ENCODE data around the gene PAQR3.

The PAQR3 gene, protein sequence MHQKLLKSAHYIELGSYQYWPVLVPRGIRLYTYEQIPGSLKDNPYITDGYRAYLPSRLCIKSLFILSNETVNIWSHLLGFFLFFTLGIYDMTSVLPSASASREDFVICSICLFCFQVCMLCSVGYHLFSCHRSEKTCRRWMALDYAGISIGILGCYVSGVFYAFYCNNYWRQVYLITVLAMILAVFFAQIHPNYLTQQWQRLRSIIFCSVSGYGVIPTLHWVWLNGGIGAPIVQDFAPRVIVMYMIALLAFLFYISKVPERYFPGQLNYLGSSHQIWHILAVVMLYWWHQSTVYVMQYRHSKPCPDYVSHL

DNA sequence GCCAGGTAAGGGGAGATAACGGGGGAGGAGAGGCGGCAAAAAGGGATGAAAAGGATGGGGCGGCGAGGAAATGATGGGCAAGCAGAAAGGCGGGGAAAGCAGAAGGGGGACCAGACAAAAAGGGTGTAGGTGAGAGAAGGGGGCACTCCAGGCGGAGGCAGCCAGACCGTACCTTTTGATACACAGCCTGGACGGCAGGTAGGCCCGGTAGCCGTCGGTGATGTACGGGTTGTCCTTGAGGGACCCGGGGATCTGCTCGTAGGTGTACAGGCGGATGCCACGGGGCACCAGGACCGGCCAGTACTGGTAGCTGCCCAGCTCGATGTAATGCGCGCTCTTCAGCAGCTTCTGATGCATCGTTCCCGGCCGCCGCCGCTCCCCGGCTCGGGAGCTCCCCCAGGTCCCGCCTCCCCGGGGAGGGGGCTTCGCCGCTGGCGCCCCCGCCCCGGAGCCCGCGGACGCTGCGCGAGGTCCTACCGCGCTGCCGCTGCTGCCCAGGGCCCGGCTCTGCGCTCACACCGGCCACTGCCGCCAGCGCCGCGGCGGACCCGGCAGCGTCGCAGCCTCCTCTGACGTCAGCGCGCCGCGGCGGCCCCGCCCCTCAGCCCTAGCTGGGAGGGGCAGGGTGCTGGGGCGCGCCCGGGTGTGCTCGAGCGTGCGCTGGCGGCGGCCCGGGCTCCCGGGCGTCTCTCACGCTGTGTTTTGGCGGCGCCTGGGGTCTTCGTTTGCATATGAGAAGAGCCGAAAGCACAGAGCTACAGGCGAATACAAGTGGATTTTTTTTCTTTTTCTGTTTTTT lies at the start of gene PAQR3:
Gene PAQR3 (minus strand): TSS at position 571 of the 799 bp plus-strand sequence. CDS start 214 bp downstream, at position 357.
- H3K9me3 ChIP-seq (ENCODE audit: low read length): no peaks in the 10 kb centered on the region
- peak within 1 kb of the TSS; percentile 77 for H3K4me3 ChIP-seq (ENCODE audit: low read length)
- peak within 1 kb of the TSS; percentile 64 for H2AFZ ChIP-seq (ENCODE audit: low read depth, low read length)
- no peaks in the 10 kb centered on the region for H3K36me3 ChIP-seq (ENCODE audit: insufficient read depth, low read length)
- H3K27me3 ChIP-seq (ENCODE audit: insufficient read depth, low read length): no peaks in the 10 kb centered on the region
- peaks cover 18% of the 10 kb centered on the region for H3K4me1 ChIP-seq (ENCODE audit: insufficient read depth, low read length)

DNA sequence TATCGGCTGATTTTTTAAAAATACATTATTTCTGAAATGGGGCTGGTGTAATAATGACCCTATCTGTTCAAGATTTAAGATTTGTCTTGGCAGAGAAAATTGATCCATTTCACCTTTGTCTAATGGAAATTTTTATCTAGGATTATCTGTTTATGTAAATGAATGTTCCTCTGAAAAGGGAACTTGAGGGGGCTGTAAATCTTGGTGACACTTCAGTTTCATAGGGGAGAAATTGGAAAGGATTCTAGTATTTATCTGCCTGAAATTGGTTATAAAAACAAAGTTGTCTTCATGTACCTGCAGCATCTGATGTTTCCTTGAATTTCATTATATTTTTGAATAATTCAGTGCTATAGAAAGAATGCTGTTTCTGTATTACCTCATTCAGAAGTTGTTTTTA lies 48.4 kb upstream of the PAQR3 start:
- Histone ChIP-seq H3K36me3 (ENCODE audit: insufficient read depth, low read length) (no peaks in the 10 kb centered on the region), H3K9me3 (ENCODE audit: low read length) (no peaks in the 10 kb centered on the region), H2AFZ (ENCODE audit: low read depth, low read length) (no peak overlapping the region), H3K4me1 (ENCODE audit: insufficient read depth, low read length) (no peaks in the 10 kb centered on the region), H3K4me3 (ENCODE audit: low read length) (no peak overlapping the region), H3K27me3 (ENCODE audit: insufficient read depth, low read length) (no peaks in the 10 kb centered on the region)

DNA sequence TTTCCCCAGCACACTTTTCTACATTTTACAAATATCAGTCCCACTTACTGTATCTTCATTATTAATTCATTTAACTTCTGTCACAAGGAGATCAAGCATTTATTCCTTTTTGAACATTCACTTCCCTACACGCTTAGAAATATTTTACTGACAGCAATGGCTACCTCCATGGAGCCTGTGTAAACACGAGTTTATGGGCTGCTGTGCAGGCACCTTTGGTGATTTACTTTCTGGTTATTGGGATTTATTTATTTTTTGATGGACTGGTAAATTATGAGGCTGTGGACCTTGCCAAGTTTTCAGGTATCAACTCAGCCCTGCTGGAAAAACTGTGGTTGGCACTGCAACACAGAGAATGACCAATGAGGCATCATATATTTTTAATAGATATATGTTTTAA lies 45.4 kb upstream of the PAQR3 start:
- no peak overlapping the region for H3K4me3 ChIP-seq (ENCODE audit: low read length)
- H3K27me3 ChIP-seq (ENCODE audit: insufficient read depth, low read length): no peaks in the 10 kb centered on the region
- H3K4me1 ChIP-seq (ENCODE audit: insufficient read depth, low read length): no peaks in the 10 kb centered on the region
- no peaks in the 10 kb centered on the region for H3K9me3 ChIP-seq (ENCODE audit: low read length)
- no peaks in the 10 kb centered on the region for H3K36me3 ChIP-seq (ENCODE audit: insufficient read depth, low read length)
- no peak overlapping the region for H2AFZ ChIP-seq (ENCODE audit: low read depth, low read length)

DNA sequence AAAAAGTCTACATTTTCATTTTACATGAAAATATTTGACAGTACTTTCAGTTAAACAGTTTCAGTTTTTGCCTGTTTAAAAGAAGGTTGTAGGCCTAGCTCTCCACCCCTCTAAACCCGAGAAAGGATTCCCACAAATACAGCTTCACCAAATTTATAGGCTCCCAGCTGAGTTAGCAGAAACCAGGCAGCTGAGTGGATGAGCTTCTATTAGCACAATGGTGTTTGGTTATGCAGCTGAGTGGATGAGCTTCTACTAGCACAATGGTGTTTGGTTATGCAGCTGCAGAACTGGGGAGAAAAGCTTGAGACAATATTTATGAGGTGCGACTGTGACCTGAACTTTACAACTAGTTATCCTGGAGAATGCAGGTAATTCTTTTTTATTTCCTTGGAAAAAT lies 36.6 kb upstream of the PAQR3 start:
- H2AFZ ChIP-seq (ENCODE audit: low read depth, low read length): no peak overlapping the region

DNA sequence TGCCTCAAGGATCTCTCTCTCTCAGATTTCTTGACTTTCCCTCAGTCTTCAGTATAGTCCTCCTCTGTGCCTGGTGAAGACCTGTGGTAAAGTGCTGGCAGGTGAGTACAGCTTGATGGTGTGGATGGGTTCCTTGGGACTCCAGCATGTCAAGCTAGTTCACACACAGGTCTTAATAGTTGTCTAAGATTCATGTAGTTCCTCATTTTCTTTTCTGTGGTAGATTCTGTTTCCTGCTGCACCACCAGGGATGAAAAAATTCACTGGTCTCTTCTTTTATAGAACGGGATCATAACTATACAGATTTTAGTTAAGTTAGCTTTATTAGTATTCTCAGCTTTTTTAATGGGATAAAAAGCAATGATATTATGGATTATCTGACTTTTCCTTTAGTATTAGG lies 32.5 kb upstream of the PAQR3 start:
- Histone ChIP-seq H2AFZ (ENCODE audit: low read depth, low read length) (no peak overlapping the region), H3K4me1 (ENCODE audit: insufficient read depth, low read length) (no peaks in the 10 kb centered on the region), H3K36me3 (ENCODE audit: insufficient read depth, low read length) (no peaks in the 10 kb centered on the region), H3K9me3 (ENCODE audit: low read length) (no peaks in the 10 kb centered on the region), H3K4me3 (ENCODE audit: low read length) (no peak overlapping the region), H3K27me3 (ENCODE audit: insufficient read depth, low read length) (no peaks in the 10 kb centered on the region)

More for the DNA sequence above, 36.6 kb upstream of the PAQR3 start:
- Histone ChIP-seq H3K27me3 (ENCODE audit: insufficient read depth, low read length) (no peaks in the 10 kb centered on the region), H3K4me1 (ENCODE audit: insufficient read depth, low read length) (no peaks in the 10 kb centered on the region), H3K9me3 (ENCODE audit: low read length) (no peaks in the 10 kb centered on the region), H3K4me3 (ENCODE audit: low read length) (no peak overlapping the region), H3K36me3 (ENCODE audit: insufficient read depth, low read length) (no peaks in the 10 kb centered on the region)

DNA sequence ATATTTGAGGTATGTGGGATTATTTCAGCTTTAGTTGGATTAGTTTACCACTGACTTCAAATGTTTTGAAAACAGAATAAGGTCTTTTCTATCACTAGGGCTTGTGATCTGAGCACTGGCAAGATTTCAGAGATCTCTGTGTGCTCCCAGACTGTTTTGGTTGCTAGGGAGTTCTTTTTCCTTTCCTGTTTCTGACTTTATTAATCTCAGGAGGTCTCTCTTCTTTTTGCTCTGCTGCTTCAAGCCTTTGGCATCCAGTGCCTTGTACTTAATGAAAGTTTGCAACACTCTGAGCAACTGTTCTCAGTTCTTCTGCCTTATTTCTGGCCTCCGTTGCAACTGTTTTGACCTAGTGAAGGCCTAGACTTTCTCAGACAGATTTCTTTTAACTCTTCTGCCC lies 32.1 kb upstream of the PAQR3 start:
- Histone ChIP-seq H3K9me3 (ENCODE audit: low read length) (no peaks in the 10 kb centered on the region), H3K4me1 (ENCODE audit: insufficient read depth, low read length) (no peaks in the 10 kb centered on the region), H2AFZ (ENCODE audit: low read depth, low read length) (no peak overlapping the region), H3K4me3 (ENCODE audit: low read length) (no peak overlapping the region), H3K36me3 (ENCODE audit: insufficient read depth, low read length) (no peaks in the 10 kb centered on the region), H3K27me3 (ENCODE audit: insufficient read depth, low read length) (no peaks in the 10 kb centered on the region)

DNA sequence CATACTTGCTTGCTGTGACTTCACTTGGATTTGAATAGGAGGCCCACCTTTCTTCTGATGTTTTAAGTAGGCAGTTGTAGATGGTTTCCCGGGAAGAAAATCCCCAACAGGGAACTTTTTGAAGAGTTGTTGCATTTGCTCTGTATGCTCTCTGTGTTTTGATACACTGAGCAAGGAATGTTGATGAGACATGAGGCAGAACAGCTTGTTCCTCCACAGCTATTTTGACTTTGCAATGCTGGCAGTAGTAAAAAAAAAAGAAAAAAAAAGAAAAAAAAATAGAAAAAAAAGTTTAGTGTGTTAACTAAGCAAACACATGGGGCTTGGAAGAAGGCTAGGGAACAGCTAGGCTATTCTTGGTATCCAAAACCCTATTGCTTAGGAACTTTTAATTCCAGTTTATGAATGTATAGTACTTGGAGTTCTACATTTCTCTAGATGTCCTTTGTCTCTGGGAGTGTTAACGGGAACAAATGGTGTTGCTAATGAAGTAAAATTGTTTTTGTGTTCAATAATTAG lies 23.4 kb upstream of the PAQR3 start:
- Histone ChIP-seq H3K27me3 (ENCODE audit: insufficient read depth, low read length) (no peaks in the 10 kb centered on the region), H3K4me1 (ENCODE audit: insufficient read depth, low read length) (no peaks in the 10 kb centered on the region), H2AFZ (ENCODE audit: low read depth, low read length) (no peak overlapping the region), H3K4me3 (ENCODE audit: low read length) (no peak overlapping the region), H3K9me3 (ENCODE audit: low read length) (no peaks in the 10 kb centered on the region), H3K36me3 (ENCODE audit: insufficient read depth, low read length) (no peaks in the 10 kb centered on the region)

DNA sequence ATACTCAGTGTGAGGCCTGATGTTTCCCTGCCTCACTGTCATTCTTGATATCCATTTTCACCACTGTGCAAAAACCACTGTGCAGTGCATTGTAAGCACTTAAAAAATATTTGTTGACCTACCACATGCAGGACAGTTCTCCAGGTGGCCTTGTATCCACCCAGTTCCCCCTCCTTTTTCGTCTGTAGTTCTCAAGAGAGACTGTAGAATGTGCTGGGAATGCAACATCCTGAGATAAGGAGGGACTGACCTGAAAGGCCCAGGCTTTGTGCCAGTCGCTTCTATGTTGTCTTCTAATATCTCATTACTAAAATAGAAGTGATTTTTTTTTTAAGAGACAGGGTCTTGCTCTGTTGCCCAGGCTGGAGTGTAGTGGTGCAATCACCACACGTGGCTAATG lies 21.7 kb upstream of the PAQR3 start:
- Histone ChIP-seq H3K4me3 (ENCODE audit: low read length) (no peak overlapping the region), H3K27me3 (ENCODE audit: insufficient read depth, low read length) (no peaks in the 10 kb centered on the region), H3K9me3 (ENCODE audit: low read length) (no peaks in the 10 kb centered on the region), H3K36me3 (ENCODE audit: insufficient read depth, low read length) (no peaks in the 10 kb centered on the region), H3K4me1 (ENCODE audit: insufficient read depth, low read length) (no peaks in the 10 kb centered on the region), H2AFZ (ENCODE audit: low read depth, low read length) (no peak overlapping the region)

DNA sequence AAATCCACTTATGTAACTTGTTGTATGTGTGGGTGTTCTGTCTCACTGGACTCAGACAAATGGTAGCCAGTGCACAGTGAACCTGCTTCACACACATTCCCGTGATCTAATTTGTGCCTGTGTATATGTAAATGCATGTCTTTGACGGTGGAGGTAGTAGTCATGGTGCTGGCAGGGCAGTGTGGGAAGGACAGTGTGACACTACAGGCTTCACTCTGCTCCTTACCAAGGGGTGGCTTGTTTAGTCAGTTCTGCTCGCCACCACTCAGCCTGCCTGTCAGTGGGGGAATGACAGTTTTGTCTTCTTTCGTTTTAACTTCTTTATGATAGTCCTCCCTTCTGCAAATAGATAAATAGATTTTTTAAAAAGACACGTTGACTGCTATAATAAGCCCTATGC lies 17.7 kb upstream of the PAQR3 start:
- no peak overlapping the region for H2AFZ ChIP-seq (ENCODE audit: low read depth, low read length)
- no peaks in the 10 kb centered on the region for H3K9me3 ChIP-seq (ENCODE audit: low read length)

DNA sequence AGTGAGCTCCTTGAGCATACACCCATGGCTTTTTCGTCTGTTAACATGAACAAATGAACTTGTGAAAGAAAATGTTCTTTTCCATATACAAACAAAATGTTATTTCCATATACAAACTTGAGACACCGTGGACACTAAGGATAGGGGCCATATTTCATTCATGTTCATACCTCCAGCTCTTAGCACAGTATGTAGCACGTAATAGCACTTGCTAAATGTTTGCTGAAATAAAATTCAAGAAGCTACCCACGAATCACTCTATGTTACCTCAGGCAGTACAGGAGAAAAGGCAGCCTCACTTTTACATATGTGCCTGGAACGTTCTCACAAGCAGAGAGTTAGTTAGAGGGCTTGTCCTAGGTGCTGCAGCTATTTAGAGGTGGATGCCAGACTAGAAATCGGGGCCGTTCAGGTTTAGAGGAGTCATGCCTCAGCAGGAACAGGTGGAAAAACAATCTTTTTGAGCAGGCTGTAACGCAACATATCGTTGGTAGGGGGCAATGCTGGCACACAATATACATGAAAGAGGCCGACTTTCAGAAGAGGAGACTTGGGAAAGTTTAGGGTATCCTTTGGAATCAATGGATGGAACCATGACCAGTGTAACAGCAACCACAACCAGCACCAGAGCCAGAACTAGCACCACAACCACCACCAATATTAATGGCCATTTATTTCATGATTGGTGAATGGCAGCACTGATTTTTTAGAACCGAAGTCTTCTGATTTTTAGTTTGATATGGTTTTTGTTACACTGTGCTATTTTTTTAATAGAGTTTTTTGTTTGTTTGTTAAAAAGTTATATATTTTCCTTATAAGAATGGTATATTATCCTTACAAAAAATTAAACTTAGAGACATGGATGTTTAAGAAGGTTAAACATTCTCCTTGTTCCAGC lies 14.8 kb upstream of the PAQR3 start:
- no peaks in the 10 kb centered on the region for H3K4me1 ChIP-seq (ENCODE audit: insufficient read depth, low read length)
- H3K36me3 ChIP-seq (ENCODE audit: insufficient read depth, low read length): no peaks in the 10 kb centered on the region
- H3K27me3 ChIP-seq (ENCODE audit: insufficient read depth, low read length): no peaks in the 10 kb centered on the region
- no peaks in the 10 kb centered on the region for H3K9me3 ChIP-seq (ENCODE audit: low read length)
- H2AFZ ChIP-seq (ENCODE audit: low read depth, low read length): no peak overlapping the region
- no peak overlapping the region for H3K4me3 ChIP-seq (ENCODE audit: low read length)

More for the DNA sequence above, 17.7 kb upstream of the PAQR3 start:
- Histone ChIP-seq H3K4me1 (ENCODE audit: insufficient read depth, low read length) (no peaks in the 10 kb centered on the region), H3K27me3 (ENCODE audit: insufficient read depth, low read length) (no peaks in the 10 kb centered on the region), H3K36me3 (ENCODE audit: insufficient read depth, low read length) (no peaks in the 10 kb centered on the region), H3K4me3 (ENCODE audit: low read length) (no peak overlapping the region)

DNA sequence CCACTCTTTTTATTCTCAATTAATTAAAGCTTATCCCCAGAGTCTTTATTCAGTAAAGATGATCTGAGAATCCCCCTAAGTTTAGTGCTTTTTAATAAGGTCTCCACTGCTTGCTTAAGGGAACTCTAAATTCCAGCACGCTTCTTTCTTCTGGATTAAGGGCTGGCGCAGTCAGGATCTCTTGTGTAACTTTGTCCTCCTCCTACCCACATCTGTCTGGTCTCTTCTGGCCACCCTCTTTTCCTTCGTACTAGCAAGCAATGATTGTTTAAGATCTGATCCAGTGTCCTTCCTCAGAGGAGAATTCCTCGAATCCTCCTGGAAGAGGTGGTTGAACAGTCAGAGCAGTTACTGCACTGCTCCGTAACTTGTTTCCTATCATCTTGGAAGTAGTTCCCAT lies 14.0 kb upstream of the PAQR3 start:
- H3K27me3 ChIP-seq (ENCODE audit: insufficient read depth, low read length): no peaks in the 10 kb centered on the region
- H2AFZ ChIP-seq (ENCODE audit: low read depth, low read length): no peak overlapping the region
- no peak overlapping the region for H3K4me3 ChIP-seq (ENCODE audit: low read length)
- H3K9me3 ChIP-seq (ENCODE audit: low read length): no peaks in the 10 kb centered on the region
- H3K36me3 ChIP-seq (ENCODE audit: insufficient read depth, low read length): no peaks in the 10 kb centered on the region
- H3K4me1 ChIP-seq (ENCODE audit: insufficient read depth, low read length): no peaks in the 10 kb centered on the region

DNA sequence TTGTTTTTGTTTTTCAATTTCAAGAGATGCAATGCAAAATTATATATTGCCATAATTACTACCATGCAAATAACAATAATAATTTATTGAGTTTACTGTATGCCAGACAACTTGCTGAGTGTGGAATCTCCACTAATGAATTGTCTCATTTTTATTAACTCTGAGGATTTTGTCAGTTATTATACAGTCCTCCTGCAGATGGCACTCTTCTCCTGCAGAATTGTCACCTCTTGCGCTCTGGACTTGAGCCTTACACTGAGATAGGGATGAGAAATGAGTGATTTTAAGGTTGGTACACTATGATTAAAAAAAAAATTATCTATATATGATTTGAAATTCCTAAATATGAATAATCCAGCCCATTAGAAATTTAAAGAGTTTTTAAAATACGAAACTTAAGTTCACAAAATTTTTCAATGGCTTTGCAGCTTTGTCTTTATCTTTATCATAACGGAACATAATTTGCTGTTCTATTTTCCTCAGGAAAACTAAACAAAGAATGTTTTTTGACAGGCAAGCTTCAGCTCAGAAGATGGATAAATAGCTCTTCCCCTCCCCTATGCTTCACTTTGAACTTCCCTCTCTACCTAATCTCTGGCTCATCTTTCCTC lies 12.7 kb upstream of the PAQR3 start:
- H2AFZ ChIP-seq (ENCODE audit: low read depth, low read length): no peak overlapping the region
- H3K36me3 ChIP-seq (ENCODE audit: insufficient read depth, low read length): no peaks in the 10 kb centered on the region
- H3K27me3 ChIP-seq (ENCODE audit: insufficient read depth, low read length): no peaks in the 10 kb centered on the region
- no peak overlapping the region for H3K4me3 ChIP-seq (ENCODE audit: low read length)
- H3K4me1 ChIP-seq (ENCODE audit: insufficient read depth, low read length): no peaks in the 10 kb centered on the region
- H3K9me3 ChIP-seq (ENCODE audit: low read length): no peaks in the 10 kb centered on the region
